Measurements from ENCODE around the gene ARHGAP35. TPM values are rescaled to one million over a fixed set of nuclear protein-coding genes. Genes with fewer than 3 reads are reported as not detected.

ARHGAP35 gene
- total and polyA plus RNA-seq, 10 of the 15 experiments (the other 5 are each of a cell fraction or from before 2014, with no cell fraction given), result 0.85 to 29.9 (median 11.5) TPM

DNA sequence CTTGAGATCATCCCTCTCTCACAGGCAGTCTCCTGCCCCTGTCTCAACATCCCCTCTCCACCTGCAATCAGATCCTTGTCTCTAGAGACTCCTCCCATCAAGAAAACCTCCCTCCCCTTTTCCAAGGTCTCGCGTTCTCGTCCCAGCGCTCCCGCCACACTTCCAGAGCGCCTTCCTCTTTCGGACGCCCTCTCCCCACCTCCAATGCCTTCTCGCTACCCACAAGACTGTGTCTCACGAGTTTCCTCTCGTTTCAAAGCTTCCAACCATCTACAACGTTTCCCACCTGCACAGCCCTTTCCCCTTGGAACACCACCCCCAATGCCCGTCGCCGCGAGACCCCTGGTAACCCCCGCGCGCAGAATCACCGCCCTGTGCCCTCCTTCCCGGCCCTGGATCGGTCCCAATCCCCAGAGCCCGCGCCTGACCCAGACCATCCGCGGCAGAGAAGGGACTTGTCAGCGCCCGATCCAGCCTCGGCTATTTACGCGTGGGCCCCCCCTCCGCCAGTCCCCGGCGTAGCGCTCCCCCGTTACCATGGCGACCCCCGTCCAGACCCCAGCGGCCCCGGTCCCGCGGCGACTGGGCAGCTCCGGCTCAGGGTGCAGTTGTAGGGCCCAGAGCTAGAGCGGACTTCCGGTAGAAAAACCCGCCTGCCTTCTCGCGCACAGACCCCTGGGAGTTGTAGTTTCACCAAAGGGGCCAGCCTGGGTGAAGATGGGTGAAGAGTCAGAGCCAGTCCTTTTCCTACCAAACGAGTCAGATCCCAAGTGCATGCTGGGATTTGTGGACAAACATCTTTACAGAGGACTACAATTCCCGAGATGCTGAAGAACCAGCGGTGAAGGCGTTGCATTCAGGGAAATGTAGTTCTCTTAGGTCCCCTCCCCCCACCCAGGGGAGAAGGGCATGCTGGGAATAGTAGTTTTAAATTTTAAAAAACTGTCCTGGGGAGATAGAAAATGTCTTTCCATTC lies 10.3 kb upstream of the ARHGAP35 start, which contains the start of gene AP2S1 (continued):
- TF ChIP-seq ZBTB4 (CRISPR knock-in tag; IDR thresholded peaks at IDR 0.05) (no peak), TARDBP (IDR thresholded peaks at IDR 0.05; ENCODE audit: borderline replicate concordance) (peak; percentile 99), EZH2 (IDR thresholded peaks at IDR 0.05; ENCODE audit: borderline replicate concordance, control insufficient read depth, low read depth, low read length) (no peak), SRF (IDR thresholded peaks at IDR 0.05; ENCODE audit: low read depth in 2 of 2, low read length in 2 of 2) (0 out of 4 replicates have a peak, but pooled peaks of 1 of the 2 experiments have one; percentile 43), ETV6 (conservative IDR thresholded peaks at IDR 0.05 in 1 of 2, IDR thresholded peaks at IDR 0.05 in 1 of 2; ENCODE audit: borderline replicate concordance in 1 of 2, low read depth in 1 of 2) (no peak), HSF1 (IDR thresholded peaks at IDR 0.05; ENCODE audit: low read depth, low read length) (peak; percentile 70; the same call in 1 of the 2 replicates), ELK1 (IDR thresholded peaks at IDR 0.05; ENCODE audit: low read depth, low read length) (peak; percentile 68; the same call in 1 of the 2 replicates), SMAD1 (IDR thresholded peaks at IDR 0.05; ENCODE audit: low read depth, partially characterized antibody) (no peak), CBFB (IDR thresholded peaks at IDR 0.05; ENCODE audit: low read depth) (peak; percentile 81), FOXK2 (IDR thresholded peaks at IDR 0.05) (no peak), WRNIP1 (IDR thresholded peaks at IDR 0.05; ENCODE audit: borderline replicate concordance, low read depth, low read length) (no peak), LARP7 (IDR thresholded peaks at IDR 0.05) (peak; percentile 52; the same call in 1 of the 2 replicates), PAX8 (IDR thresholded peaks at IDR 0.05) (no peak), POU2F2 (IDR thresholded peaks at IDR 0.05; ENCODE audit: borderline replicate concordance, low read depth, low read length) (no peak), FOXM1 (IDR thresholded peaks at IDR 0.05; ENCODE audit: low read depth, low read length) (0 out of 2 replicates have a peak, but pooled peaks have one; percentile 25)
- TF ChIP-seq, protein P1, sequence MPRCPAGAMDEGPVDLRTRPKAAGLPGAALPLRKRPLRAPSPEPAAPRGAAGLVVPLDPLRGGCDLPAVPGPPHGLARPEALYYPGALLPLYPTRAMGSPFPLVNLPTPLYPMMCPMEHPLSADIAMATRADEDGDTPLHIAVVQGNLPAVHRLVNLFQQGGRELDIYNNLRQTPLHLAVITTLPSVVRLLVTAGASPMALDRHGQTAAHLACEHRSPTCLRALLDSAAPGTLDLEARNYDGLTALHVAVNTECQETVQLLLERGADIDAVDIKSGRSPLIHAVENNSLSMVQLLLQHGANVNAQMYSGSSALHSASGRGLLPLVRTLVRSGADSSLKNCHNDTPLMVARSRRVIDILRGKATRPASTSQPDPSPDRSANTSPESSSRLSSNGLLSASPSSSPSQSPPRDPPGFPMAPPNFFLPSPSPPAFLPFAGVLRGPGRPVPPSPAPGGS (IDR thresholded peaks at IDR 0.05; ENCODE audit: borderline replicate concordance, insufficient read depth, low read depth, low read length, poor library complexity, severe bottlenecking), result no peak
- TF ChIP-seq, protein P2, sequence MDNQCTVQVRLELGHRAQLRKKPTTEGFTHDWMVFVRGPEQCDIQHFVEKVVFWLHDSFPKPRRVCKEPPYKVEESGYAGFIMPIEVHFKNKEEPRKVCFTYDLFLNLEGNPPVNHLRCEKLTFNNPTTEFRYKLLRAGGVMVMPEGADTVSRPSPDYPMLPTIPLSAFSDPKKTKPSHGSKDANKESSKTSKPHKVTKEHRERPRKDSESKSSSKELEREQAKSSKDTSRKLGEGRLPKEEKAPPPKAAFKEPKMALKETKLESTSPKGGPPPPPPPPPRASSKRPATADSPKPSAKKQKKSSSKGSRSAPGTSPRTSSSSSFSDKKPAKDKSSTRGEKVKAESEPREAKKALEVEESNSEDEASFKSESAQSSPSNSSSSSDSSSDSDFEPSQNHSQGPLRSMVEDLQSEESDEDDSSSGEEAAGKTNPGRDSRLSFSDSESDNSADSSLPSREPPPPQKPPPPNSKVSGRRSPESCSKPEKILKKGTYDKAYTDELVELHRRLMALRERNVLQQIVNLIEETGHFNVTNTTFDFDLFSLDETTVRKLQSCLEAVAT (IDR thresholded peaks at IDR 0.05), result no peak

Measured in GM12878 (cell line).